Measurements from ENCODE around the gene TMC6. TPM values are rescaled to one million over a fixed set of nuclear protein-coding genes. Genes with fewer than 3 reads are reported as not detected.
A peak's percentile ranks its signal among the peaks of the same experiment; 100 is the strongest.

Gene TMC6
- total RNA-seq, 1 donor from 2014 or later: 43.9 TPM

- no peak for DNase-seq (ENCODE audit: low spot score)
These were observed 9.0 kb upstream of the TMC6 start for GRCh38 chr17:78137392-78138203.

DNA sequence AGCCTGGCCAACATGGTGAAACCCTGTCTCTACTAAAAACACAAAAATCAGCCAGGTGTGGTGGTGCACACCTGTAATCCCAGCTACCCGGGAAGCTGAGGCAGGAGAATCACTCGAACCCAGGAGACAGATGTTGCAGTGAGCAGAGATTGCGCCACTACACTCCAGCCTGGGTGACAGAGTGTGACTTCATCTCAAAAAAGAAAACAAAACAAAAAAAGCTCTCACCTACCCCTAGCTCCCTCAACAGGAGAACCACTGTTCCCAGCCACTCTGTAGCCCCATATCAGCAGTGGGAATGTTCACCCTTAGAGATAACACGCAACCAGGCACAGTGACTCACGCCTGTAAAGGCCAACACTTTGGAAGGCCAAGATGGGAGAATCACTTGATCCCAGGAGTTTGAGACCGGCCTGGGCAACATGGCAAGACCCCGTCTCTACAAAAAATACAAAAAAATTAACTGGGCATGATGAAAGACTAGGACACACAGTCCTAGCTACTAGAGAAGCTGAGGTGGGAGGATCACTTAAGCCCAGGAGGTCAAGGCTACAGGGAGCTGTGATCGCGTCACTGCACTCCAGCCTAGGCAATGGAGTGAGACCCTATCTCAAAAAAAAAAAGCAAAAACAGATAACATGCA, 7.4 kb upstream of the TMC6 start:
- DNase-seq (ENCODE audit: low spot score): no peak

DNA sequence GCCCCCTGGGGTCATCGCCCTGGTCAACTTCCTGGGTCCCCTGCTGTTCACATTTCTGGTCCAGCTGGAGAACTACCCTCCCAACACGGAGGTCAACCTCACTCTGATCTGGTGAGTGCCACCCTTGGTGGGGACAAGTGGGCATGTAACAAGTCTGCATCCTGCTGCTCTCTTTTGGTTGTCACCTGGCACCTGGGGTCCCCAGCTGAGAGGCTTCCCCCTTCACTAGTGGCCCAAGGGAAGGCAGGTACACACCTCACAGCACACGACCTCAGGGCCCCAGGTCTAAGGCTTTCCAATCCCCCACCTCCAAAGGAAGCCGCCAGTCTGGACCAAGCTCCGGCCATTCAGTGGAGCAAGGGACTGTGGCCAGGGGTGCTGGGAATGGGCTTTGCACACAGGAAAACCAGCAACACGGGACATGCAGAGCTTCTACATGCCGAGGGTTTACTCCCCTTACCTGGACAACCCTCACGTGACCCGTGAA, 6.4 kb upstream of the TMC6 start:
- DNase-seq (ENCODE audit: low spot score): no peak

- peak; percentile 67 for DNase-seq (ENCODE audit: low spot score)
These were observed 5.7 kb upstream of the TMC6 start for GRCh38 chr17:78133971-78134898.

DNA sequence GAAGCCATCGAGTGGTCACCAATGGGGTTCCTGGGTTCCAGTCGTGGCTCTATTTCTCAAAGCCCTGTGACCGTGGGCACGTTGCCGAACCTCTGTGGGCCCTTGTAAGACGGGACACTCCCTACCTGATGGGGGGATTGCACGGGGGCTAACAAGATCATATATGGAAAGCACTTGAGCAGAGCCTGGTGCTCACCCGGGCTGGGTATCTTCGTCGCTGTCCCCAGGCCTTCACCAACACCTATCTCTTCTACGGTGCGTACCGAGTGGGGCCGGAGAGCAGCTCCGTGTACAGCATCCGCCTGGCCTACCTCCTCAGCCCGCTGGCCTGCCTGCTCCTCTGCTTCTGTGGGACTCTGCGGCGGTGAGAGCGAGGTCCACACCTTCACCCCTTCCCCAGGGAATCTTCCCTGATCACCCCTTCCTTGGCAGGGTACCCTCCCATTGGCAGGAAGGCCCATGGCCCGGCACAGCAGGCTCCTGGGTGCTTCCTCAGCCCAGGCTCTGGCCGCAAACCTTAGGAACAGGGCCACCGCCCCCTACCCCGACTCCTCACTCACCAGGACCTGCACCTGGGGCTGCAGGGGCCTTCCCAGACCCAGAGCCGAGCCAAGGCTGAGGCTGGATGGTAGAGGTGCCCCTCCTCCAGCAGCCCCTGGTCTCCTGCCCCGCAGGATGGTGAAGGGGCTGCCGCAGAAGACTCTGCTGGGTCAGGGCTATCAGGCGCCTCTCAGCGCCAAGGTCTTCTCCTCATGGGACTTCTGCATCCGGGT, 4.8 kb upstream of the TMC6 start:
- DNase-seq (ENCODE audit: low spot score): no peak

GRCh38 chr17:78132767-78133178, 4.2 kb upstream of the TMC6 start:
- DNase-seq (ENCODE audit: low spot score): no peak

DNA sequence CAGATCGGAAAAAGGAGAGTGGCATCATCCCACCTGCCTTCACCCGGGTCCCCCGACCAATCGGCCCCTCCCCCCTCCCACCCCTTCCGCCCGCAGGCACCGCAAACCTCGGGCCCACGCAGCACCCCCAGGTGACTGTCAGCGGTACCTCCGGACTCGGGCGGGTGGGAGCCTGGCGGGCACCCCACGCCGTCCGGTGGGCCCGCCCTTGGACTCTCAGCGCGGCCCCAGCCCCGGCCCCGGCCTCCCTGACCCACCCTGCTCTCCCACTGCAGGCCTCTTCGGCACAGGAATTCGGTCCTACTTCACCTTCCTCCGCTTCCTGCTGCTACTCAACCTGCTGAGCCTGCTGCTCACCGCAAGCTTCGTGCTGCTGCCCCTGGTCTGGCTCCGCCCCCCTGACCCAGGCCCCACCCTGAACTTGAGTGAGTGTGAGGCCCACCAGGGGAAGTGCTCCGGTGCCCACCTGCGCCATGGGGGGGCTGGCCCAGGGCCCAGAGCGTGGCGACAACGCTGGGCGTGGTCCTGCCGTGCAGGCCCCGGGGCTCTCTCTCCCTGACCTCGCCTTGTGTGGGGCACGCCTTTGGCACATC, 3.6 kb upstream of the TMC6 start:
- DNase-seq (ENCODE audit: low spot score): no peak

DNA sequence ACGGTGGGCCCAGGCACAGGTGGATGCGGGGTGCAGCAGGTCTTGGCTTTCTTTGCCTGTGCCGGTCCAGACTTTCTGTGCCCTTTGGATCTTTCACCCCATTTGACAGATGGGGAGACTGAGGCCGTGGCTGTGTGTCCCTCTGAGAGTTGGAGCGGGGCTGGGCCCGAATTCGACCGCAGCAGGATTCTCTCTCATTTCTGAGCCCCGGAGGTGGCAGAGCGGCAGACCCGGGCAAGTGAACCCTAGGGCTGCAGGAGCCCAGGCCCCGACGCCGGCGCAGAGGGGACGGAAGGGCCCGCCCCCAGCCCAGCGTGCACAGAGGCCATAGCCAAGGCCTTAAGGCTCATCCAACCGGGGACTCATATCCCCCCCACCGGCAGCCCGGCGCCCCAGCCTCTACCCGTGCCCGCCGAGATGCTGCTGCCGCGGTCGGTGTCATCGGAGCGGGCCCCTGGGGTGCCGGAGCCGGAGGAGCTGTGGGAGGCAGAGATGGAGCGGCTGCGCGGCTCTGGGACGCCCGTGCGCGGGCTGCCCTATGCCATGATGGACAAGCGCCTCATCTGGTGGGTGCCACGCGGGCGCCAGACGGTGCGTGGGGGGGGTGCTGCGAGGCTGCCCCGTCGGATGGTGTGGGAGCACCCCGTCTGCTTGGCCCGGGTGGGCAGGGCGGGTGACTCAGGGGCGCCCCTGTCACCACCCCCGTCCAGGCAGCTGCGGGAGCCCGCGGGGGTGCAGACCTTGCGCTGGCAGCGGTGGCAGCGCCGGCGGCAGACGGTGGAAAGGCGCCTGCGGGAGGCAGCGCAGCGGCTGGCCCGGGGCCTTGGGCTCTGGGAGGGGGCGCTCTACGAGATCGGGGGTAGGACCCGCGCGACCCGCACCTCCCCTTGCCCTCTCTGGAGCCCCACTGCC, 2.9 kb upstream of the TMC6 start:
- no peak for DNase-seq (ENCODE audit: low spot score)

DNA sequence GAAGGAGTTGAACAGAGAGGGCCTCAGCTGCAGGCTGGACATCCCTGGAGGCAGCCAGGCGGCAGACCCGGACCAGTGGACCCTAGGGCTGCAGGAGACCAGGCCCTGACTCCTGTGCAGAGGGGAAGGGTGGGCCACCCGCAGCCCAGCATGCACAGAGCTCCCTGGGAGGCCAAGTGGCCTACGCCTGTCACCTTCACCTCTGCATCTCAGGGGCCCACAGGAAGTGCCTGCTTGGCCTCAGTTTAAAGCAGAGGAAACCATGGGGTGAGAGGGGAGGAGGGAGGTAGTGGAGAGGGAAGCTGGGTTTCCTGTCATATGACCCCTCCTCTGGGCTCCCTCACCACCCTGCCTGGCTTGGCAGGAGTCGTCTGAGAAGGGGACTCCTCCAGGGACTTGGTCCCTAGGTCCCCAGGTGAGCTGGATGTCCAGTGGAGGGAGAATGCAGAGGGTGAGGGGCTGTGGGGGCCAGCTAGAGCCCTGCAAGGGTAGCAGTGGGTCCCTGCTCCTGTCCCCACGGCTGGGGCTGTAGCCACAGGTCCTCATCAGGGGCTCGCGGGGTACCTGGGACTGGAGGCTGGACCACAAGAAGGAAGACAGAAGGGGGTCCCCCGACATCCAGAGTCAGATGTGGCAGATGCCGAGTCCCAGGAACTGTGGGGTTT, 2.0 kb upstream of the TMC6 start, which contains the start of gene TMC8:
Gene TMC8, plus strand, starts transcription at position 335 of the 665 bp plus-strand sequence. CDS start 818 bp downstream, outside the sequence.
- DNase-seq (ENCODE audit: low spot score): peak; percentile 49

- DNase-seq (ENCODE audit: low spot score): no peak
These were observed 1.5 kb upstream of the TMC6 start for GRCh38 chr17:78130090-78130436.

DNA sequence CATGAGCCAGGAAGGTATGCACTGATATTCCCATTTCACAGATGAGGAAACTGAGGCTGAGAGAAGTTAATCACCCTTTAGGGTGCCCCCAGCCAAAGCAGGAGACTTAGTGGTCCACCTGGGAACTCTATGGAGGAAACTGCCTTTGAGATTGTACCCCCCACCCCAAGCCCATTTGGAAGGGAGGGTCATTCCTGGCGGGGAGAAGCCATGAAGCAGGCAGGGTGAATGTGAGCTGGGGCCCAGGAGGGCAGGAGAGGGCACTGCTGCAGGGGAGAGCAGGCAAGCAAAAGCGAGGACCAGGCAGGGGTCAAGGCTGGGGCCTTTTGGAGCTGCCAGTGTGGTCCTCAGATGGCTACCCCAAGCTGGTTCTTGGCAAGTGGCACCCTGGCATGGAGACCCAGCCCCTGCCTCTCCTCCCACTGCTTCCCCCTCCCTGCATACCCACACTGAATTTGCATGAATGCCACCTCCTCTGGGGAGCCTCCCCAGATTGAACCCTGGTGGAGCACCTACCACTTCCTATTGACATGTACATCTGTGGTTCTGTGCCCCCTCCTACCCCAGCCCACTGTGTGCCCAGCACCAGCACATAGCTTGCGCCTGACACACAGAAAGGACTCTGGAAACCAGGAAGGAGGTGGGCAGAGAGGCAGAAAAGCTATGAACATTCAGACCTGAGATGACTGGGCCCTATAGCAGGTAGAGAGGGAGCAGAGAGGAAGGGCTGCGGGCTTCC, 965 bp upstream of the TMC6 start:
- DNase-seq (ENCODE audit: low spot score): no peak

GRCh38 chr17:78127888-78128550, 536 bp downstream of the TMC6 start:
- DNase-seq (ENCODE audit: low spot score): no peak

- peak; percentile 58 for DNase-seq (ENCODE audit: low spot score)
These were observed 1.2 kb downstream of the TMC6 start for GRCh38 chr17:78127239-78127887.

DNA sequence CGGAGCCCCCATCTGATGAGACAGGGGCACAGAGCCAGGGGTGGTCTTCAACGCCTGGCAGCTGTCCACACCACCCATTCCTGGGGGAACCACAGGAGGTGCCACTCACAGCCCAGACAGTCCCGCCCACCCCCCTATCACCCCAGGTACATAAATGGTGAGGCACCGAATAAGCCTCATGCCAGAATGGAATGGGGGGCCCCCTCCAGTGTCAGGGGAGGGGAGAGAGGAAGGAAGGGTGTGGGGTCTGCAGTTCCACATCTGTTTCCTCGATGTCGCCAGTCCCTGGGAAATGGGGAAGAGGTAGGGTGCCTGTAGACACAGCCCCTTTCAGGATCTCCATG, 1.7 kb downstream of the TMC6 start:
- DNase-seq (ENCODE audit: low spot score): no peak

- no peak for DNase-seq (ENCODE audit: low spot score)
These were observed 2.3 kb downstream of the TMC6 start for GRCh38 chr17:78125976-78126894.

DNA sequence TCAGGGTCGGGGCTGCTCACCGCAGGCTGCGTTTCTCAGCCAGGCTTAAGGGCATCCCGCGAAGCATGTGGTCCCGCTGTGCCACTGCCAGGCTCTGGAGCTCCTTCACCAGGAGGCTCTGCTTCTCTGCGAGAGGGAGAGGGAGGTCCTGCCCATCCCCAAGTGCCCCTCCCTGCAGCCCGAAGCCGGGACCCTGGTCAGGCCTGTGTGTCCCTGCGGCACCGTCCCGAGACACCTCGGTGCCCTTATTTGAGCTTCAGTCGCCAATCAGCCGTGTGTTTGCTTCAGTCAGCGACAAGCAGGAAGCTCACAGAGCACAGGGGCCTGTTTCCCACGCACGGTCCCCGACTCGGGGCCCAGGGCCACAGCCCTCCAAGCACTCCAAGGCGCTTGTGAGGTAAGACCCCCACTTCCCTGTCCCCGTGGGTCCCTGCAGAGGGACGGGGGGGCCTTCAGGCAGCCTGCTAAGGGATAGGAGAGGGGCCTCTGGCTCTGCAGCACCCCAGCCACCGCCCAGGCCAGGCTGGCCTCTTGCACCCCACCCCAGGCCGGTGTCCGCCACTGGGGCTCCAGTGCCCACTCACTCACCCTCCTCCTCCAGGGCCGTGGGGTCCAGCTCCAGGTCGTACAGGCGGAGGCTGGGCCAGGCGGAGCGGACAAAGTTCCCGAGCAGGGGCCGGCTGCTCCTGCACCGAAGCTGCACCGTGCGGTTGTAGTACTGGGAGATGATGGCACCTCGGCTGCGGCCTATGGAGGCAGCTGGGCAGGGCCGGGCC, 3.2 kb downstream of the TMC6 start:
- no peak for DNase-seq (ENCODE audit: low spot score)

Measured in mucosa of gallbladder (tissue), 1 donor.